ENCODE data around the gene RHBDF1. TPM values are rescaled to one million over a fixed set of nuclear protein-coding genes. Genes with fewer than 3 reads are reported as not detected.

The RHBDF1 gene
- total and polyA plus RNA-seq, 9 of the 15 experiments (the other 6 are each of a cell fraction or from before 2014, with no cell fraction given) = 1.0 to 8.2 (median 4.2) TPM

DNA sequence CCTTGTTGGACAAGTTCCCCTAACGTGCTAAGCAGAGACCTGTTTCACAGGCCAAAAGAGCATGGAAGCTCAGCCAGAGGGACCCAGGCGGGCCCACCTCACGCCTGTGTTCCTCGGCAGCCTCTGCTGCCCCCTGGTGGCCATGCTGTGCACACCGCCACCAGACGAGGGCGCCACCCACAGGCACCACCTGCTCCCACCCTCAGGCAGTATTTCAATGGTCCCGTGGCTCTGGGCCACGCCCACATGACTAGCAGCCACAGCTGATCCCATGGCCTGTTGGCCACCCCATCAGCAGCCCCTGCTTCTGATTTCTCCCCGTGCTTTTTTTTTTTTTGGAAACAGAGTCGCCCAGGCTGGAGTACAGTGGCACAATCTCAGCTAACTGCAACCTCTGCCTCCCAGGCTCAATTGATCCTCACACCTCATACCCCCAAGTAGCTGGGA, 24.5 kb upstream of the RHBDF1 start (continued):
- TF ChIP-seq EGR1 (conservative IDR thresholded peaks at IDR 0.05) (peak; percentile 54), MCM5 (IDR thresholded peaks at IDR 0.05; ENCODE audit: low read depth) (no peak), ZNF165 (CRISPR knock-in tag; IDR thresholded peaks at IDR 0.05; ENCODE audit: borderline replicate concordance) (no peak), ARHGAP35 (IDR thresholded peaks at IDR 0.05; ENCODE audit: partially characterized antibody) (no peak), SMAD2 (IDR thresholded peaks at IDR 0.05; ENCODE audit: low read depth, low read length) (no peak), SMARCA5 (IDR thresholded peaks at IDR 0.05) (no peak), OTX1 (CRISPR knock-in tag; IDR thresholded peaks at IDR 0.05) (no peak), ZNF75A (CRISPR knock-in tag; IDR thresholded peaks at IDR 0.05) (no peak), MECOM (CRISPR knock-in tag; IDR thresholded peaks at IDR 0.05) (no peak), MAFF (IDR thresholded peaks at IDR 0.05; ENCODE audit: low read length) (no peak)
- TF ChIP-seq, protein P1, sequence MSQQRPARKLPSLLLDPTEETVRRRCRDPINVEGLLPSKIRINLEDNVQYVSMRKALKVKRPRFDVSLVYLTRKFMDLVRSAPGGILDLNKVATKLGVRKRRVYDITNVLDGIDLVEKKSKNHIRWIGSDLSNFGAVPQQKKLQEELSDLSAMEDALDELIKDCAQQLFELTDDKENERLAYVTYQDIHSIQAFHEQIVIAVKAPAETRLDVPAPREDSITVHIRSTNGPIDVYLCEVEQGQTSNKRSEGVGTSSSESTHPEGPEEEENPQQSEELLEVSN (IDR thresholded peaks at IDR 0.05; ENCODE audit: borderline replicate concordance in 1 of 2, extremely low read depth in 1 of 2, insufficient read depth in 1 of 2, insufficient read length in 1 of 2, low read depth in 1 of 2, low read length in 1 of 2, poor library complexity in 1 of 2, severe bottlenecking in 1 of 2) = peak; percentile 68 to 74
- TF ChIP-seq, protein P2, sequence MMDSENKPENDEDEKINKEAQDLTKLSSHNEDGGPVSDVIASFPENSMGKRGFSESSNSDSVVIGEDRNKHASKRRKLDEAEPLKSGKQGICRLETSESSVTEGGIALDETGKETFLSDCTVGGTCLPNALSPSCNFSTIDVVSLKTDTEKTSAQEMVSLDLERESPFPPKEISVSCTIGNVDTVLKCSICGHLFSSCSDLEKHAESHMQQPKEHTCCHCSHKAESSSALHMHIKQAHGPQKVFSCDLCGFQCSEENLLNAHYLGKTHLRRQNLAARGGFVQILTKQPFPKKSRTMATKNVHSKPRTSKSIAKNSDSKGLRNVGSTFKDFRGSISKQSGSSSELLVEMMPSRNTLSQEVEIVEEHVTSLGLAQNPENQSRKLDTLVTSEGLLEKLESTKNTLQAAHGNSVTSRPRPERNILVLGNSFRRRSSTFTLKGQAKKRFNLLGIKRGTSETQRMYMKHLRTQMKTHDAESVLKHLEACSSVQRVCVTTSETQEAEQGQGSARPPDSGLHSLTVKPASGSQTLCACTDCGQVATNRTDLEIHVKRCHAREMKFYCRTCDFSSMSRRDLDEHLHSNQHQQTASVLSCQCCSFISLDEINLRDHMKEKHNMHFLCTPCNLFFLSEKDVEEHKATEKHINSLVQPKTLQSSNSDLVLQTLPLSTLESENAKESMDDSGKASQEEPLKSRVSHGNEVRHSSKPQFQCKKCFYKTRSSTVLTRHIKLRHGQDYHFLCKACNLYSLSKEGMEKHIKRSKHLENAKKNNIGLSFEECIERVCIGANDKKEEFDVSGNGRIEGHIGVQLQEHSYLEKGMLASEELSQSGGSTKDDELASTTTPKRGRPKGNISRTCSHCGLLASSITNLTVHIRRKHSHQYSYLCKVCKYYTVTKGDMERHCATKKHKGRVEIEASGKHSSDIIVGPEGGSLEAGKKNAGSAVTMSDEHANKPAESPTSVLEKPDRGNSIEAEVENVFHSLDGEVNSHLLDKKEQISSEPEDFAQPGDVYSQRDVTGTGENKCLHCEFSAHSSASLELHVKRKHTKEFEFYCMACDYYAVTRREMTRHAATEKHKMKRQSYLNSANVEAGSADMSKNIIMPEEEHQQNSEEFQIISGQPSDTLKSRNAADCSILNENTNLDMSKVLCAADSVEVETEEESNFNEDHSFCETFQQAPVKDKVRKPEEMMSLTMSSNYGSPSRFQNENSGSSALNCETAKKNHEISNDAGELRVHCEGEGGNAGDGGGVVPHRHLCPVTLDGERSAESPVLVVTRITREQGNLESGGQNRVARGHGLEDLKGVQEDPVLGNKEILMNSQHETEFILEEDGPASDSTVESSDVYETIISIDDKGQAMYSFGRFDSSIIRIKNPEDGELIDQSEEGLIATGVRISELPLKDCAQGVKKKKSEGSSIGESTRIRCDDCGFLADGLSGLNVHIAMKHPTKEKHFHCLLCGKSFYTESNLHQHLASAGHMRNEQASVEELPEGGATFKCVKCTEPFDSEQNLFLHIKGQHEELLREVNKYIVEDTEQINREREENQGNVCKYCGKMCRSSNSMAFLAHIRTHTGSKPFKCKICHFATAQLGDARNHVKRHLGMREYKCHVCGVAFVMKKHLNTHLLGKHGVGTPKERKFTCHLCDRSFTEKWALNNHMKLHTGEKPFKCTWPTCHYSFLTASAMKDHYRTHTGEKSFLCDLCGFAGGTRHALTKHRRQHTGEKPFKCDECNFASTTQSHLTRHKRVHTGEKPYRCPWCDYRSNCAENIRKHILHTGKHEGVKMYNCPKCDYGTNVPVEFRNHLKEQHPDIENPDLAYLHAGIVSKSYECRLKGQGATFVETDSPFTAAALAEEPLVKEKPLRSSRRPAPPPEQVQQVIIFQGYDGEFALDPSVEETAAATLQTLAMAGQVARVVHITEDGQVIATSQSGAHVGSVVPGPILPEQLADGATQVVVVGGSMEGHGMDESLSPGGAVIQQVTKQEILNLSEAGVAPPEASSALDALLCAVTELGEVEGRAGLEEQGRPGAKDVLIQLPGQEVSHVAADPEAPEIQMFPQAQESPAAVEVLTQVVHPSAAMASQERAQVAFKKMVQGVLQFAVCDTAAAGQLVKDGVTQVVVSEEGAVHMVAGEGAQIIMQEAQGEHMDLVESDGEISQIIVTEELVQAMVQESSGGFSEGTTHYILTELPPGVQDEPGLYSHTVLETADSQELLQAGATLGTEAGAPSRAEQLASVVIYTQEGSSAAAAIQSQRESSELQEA (IDR thresholded peaks at IDR 0.05; ENCODE audit: low read depth) = no peak
- TF ChIP-seq, protein P3, sequence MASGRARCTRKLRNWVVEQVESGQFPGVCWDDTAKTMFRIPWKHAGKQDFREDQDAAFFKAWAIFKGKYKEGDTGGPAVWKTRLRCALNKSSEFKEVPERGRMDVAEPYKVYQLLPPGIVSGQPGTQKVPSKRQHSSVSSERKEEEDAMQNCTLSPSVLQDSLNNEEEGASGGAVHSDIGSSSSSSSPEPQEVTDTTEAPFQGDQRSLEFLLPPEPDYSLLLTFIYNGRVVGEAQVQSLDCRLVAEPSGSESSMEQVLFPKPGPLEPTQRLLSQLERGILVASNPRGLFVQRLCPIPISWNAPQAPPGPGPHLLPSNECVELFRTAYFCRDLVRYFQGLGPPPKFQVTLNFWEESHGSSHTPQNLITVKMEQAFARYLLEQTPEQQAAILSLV (tag; IDR thresholded peaks at IDR 0.05) = no peak
- TF ChIP-seq, protein P4, sequence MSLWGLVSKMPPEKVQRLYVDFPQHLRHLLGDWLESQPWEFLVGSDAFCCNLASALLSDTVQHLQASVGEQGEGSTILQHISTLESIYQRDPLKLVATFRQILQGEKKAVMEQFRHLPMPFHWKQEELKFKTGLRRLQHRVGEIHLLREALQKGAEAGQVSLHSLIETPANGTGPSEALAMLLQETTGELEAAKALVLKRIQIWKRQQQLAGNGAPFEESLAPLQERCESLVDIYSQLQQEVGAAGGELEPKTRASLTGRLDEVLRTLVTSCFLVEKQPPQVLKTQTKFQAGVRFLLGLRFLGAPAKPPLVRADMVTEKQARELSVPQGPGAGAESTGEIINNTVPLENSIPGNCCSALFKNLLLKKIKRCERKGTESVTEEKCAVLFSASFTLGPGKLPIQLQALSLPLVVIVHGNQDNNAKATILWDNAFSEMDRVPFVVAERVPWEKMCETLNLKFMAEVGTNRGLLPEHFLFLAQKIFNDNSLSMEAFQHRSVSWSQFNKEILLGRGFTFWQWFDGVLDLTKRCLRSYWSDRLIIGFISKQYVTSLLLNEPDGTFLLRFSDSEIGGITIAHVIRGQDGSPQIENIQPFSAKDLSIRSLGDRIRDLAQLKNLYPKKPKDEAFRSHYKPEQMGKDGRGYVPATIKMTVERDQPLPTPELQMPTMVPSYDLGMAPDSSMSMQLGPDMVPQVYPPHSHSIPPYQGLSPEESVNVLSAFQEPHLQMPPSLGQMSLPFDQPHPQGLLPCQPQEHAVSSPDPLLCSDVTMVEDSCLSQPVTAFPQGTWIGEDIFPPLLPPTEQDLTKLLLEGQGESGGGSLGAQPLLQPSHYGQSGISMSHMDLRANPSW (CRISPR knock-in tag; IDR thresholded peaks at IDR 0.05) = no peak; the same call in 1 of the 2 replicates
